ENCODE data around the gene TEPSIN. TPM values are rescaled to one million over a fixed set of nuclear protein-coding genes. Genes with fewer than 3 reads are reported as not detected.

Gene TEPSIN
- total and polyA plus RNA-seq, 2 of the 8 experiments (the other 6 are each of a cell fraction or from before 2014, with no cell fraction given) = 22.9 to 28.0 TPM

DNA sequence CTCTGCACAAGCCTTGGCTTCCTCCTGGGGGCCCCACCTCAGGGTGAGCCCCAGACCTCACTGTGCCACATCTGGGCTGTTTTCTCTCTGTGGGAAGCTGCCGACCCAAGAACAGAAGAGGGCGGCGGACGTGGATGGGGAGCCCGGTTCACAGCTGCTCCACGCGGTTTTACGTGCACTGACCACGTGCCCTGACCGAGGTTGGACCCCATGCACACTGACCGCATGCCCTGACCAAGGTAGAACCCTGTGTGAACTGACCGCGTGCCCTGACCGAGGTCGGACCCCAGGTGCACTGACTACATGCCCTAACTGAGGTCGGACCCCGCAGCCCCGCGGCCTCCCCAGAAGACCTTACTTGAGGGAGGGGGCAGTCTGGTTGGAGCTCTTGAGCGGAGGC is 35.7 kb downstream of the TEPSIN start (continued):
- TF ChIP-seq POU5F1 (IDR thresholded peaks at IDR 0.05; ENCODE audit: low read depth, low read length) (no peak), MAFK (IDR thresholded peaks at IDR 0.05; ENCODE audit: low read depth, low read length) (no peak), CBX8 (IDR thresholded peaks at IDR 0.05; ENCODE audit: borderline replicate concordance, low read depth, low read length) (no peak)
- TF ChIP-seq, protein P1, sequence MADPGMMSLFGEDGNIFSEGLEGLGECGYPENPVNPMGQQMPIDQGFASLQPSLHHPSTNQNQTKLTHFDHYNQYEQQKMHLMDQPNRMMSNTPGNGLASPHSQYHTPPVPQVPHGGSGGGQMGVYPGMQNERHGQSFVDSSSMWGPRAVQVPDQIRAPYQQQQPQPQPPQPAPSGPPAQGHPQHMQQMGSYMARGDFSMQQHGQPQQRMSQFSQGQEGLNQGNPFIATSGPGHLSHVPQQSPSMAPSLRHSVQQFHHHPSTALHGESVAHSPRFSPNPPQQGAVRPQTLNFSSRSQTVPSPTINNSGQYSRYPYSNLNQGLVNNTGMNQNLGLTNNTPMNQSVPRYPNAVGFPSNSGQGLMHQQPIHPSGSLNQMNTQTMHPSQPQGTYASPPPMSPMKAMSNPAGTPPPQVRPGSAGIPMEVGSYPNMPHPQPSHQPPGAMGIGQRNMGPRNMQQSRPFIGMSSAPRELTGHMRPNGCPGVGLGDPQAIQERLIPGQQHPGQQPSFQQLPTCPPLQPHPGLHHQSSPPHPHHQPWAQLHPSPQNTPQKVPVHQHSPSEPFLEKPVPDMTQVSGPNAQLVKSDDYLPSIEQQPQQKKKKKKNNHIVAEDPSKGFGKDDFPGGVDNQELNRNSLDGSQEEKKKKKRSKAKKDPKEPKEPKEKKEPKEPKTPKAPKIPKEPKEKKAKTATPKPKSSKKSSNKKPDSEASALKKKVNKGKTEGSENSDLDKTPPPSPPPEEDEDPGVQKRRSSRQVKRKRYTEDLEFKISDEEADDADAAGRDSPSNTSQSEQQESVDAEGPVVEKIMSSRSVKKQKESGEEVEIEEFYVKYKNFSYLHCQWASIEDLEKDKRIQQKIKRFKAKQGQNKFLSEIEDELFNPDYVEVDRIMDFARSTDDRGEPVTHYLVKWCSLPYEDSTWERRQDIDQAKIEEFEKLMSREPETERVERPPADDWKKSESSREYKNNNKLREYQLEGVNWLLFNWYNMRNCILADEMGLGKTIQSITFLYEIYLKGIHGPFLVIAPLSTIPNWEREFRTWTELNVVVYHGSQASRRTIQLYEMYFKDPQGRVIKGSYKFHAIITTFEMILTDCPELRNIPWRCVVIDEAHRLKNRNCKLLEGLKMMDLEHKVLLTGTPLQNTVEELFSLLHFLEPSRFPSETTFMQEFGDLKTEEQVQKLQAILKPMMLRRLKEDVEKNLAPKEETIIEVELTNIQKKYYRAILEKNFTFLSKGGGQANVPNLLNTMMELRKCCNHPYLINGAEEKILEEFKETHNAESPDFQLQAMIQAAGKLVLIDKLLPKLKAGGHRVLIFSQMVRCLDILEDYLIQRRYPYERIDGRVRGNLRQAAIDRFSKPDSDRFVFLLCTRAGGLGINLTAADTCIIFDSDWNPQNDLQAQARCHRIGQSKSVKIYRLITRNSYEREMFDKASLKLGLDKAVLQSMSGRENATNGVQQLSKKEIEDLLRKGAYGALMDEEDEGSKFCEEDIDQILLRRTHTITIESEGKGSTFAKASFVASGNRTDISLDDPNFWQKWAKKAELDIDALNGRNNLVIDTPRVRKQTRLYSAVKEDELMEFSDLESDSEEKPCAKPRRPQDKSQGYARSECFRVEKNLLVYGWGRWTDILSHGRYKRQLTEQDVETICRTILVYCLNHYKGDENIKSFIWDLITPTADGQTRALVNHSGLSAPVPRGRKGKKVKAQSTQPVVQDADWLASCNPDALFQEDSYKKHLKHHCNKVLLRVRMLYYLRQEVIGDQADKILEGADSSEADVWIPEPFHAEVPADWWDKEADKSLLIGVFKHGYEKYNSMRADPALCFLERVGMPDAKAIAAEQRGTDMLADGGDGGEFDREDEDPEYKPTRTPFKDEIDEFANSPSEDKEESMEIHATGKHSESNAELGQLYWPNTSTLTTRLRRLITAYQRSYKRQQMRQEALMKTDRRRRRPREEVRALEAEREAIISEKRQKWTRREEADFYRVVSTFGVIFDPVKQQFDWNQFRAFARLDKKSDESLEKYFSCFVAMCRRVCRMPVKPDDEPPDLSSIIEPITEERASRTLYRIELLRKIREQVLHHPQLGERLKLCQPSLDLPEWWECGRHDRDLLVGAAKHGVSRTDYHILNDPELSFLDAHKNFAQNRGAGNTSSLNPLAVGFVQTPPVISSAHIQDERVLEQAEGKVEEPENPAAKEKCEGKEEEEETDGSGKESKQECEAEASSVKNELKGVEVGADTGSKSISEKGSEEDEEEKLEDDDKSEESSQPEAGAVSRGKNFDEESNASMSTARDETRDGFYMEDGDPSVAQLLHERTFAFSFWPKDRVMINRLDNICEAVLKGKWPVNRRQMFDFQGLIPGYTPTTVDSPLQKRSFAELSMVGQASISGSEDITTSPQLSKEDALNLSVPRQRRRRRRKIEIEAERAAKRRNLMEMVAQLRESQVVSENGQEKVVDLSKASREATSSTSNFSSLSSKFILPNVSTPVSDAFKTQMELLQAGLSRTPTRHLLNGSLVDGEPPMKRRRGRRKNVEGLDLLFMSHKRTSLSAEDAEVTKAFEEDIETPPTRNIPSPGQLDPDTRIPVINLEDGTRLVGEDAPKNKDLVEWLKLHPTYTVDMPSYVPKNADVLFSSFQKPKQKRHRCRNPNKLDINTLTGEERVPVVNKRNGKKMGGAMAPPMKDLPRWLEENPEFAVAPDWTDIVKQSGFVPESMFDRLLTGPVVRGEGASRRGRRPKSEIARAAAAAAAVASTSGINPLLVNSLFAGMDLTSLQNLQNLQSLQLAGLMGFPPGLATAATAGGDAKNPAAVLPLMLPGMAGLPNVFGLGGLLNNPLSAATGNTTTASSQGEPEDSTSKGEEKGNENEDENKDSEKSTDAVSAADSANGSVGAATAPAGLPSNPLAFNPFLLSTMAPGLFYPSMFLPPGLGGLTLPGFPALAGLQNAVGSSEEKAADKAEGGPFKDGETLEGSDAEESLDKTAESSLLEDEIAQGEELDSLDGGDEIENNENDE (IDR thresholded peaks at IDR 0.05; ENCODE audit: insufficient replicate concordance, low read length) = no peak
- TF ChIP-seq, protein P2, sequence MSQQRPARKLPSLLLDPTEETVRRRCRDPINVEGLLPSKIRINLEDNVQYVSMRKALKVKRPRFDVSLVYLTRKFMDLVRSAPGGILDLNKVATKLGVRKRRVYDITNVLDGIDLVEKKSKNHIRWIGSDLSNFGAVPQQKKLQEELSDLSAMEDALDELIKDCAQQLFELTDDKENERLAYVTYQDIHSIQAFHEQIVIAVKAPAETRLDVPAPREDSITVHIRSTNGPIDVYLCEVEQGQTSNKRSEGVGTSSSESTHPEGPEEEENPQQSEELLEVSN (IDR thresholded peaks at IDR 0.05) = no peak

Data from H1 (cell line).